ENCODE results near the gene PLCB1. TPM values are rescaled to one million over a fixed set of nuclear protein-coding genes. Genes with fewer than 3 reads are reported as not detected.
A peak's percentile ranks its signal among the peaks of the same experiment; 100 is the strongest.

PLCB1 gene
- total and polyA plus RNA-seq, 2 of the 4 experiments (the other 2 are of a cell fraction), result 5.6 to 16.1 TPM

DNA sequence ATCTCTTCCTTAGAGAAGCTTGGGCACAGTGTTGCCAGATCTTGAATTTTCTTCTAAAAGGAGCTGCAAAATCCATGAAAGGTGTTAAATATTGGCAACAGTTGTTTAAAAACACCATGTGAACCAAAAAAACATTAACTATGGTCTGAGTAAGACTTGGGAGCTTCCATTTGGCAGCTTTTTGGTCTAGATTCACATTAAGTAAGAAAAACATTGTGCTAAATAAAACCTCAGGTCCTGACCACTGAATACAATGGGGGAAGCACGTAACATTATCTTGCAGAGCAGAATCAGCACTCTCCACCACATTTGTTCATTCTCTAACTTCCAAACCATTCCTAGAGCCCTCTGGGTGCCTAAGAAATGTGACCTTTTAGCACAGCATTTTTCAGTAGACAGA is 499.2 kb downstream of the PLCB1 start:
- no TSS peak for BruUV-seq (replicated peaks)
- no peak overlapping the region for H2BK120ac ChIP-seq (ENCODE audit: low read depth, low read length)
- ChIA-PET POLR2A (ENCODE audit: unreplicated experiment) (no interaction called here), CTCF (no interaction called here)
- H2BK15ac ChIP-seq (ENCODE audit: low read depth, low read length), result no peak overlapping the region
- H2BK20ac ChIP-seq (ENCODE audit: low read depth, low read length), result no peak overlapping the region
- H3K27me3 ChIP-seq (ENCODE audit: control insufficient read depth, insufficient read depth, low read length), result no peaks in the 10 kb centered on the region
- H2AK5ac ChIP-seq (ENCODE audit: low read depth, low read length), result no peak overlapping the region
- H3K4me2 ChIP-seq (ENCODE audit: low read depth, low read length), result no peak overlapping the region
- no peaks in the 10 kb centered on the region for H3K36me3 ChIP-seq (ENCODE audit: control insufficient read depth, insufficient read depth, low read length)
- dilution Hi-C loops (cut with HindIII; ENCODE audit: low sequenced_read_pairs, unreplicated experiment), result no loop called here
- no peak overlapping the region for H3K4ac ChIP-seq (ENCODE audit: low read depth, low read length)
- H3K23ac ChIP-seq (ENCODE audit: low read depth, low read length), result no peak overlapping the region
- no peak for ATAC-seq (ENCODE audit: low read depth)
- no peak overlapping the region for H4K91ac ChIP-seq (ENCODE audit: insufficient read depth, low read depth, low read length)
- intact Hi-C loops (cut with micrococcal nuclease), result no loop called here
- H4K5ac ChIP-seq (ENCODE audit: low read depth, low read length), result no peak overlapping the region
- no peak overlapping the region for H3K27ac ChIP-seq (ENCODE audit: insufficient read depth, low read length)
- in situ Hi-C loops (cut with MboI; ENCODE audit: low sequenced_read_pairs), result no loop called here
- DNase-seq, result peak; percentile 8
- no peak overlapping the region for H2AFZ ChIP-seq (replicated peaks; ENCODE audit: low read length, poor library complexity)
- no peak overlapping the region for H3K18ac ChIP-seq (ENCODE audit: low read depth, low read length)
- H3K4me3 ChIP-seq (ENCODE audit: insufficient read depth, low read depth, low read length), result no peak overlapping the region
- H3K9me1 ChIP-seq (ENCODE audit: insufficient read depth, low read length), result peaks cover 3% of the 10 kb centered on the region; the same call in 1 of the 2 replicates
- no peak overlapping the region for H2AK9ac ChIP-seq (replicated peaks; ENCODE audit: low read depth, low read length, poor library complexity)
- no peak overlapping the region for H4K8ac ChIP-seq (ENCODE audit: low read depth in 2 of 2, low read length in 2 of 2)
- H3K14ac ChIP-seq (replicated peaks; ENCODE audit: low read depth, low read length), result no peak overlapping the region
- H3K9me3 ChIP-seq (ENCODE audit: control insufficient read depth, insufficient read depth, low read length), result no peaks in the 10 kb centered on the region
- H3K56ac ChIP-seq (ENCODE audit: extremely low read depth, insufficient read depth, low read length), result no peak overlapping the region
- no peaks in the 10 kb centered on the region for H4K20me1 ChIP-seq (ENCODE audit: insufficient read depth, low read length)
- TF ChIP-seq RCOR1 (IDR thresholded peaks at IDR 0.05; ENCODE audit: insufficient replicate concordance, low read length) (no peak), CHD1 (IDR thresholded peaks at IDR 0.05; ENCODE audit: low read depth, low read length) (no peak), RAD21 (IDR thresholded peaks at IDR 0.05; ENCODE audit: low read length) (no peak), FOS (IDR thresholded peaks at IDR 0.05; ENCODE audit: low read depth, low read length) (no peak), MXI1 (IDR thresholded peaks at IDR 0.05; ENCODE audit: borderline replicate concordance, low read depth, low read length) (no peak), CEBPB (IDR thresholded peaks at IDR 0.05; ENCODE audit: low read depth, low read length) (no peak), POLR2A (IDR thresholded peaks at IDR 0.05; ENCODE audit: low read depth, low read length) (no peak), RFX5 (IDR thresholded peaks at IDR 0.05; ENCODE audit: low read depth, low read length) (no peak), MAFK (IDR thresholded peaks at IDR 0.05; ENCODE audit: low read depth, low read length) (no peak), NFE2L2 (IDR thresholded peaks at IDR 0.05; ENCODE audit: low read depth, low read length) (no peak), BHLHE40 (IDR thresholded peaks at IDR 0.05; ENCODE audit: low read depth, low read length) (no peak), SMC3 (IDR thresholded peaks at IDR 0.05; ENCODE audit: low read depth, low read length) (no peak), MAZ (IDR thresholded peaks at IDR 0.05; ENCODE audit: borderline replicate concordance, low read depth, low read length) (no peak)
- TF ChIP-seq, protein P1, sequence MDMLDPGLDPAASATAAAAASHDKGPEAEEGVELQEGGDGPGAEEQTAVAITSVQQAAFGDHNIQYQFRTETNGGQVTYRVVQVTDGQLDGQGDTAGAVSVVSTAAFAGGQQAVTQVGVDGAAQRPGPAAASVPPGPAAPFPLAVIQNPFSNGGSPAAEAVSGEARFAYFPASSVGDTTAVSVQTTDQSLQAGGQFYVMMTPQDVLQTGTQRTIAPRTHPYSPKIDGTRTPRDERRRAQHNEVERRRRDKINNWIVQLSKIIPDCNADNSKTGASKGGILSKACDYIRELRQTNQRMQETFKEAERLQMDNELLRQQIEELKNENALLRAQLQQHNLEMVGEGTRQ (IDR thresholded peaks at IDR 0.05; ENCODE audit: low read depth, low read length), result no peak
- TF ChIP-seq, protein P2, sequence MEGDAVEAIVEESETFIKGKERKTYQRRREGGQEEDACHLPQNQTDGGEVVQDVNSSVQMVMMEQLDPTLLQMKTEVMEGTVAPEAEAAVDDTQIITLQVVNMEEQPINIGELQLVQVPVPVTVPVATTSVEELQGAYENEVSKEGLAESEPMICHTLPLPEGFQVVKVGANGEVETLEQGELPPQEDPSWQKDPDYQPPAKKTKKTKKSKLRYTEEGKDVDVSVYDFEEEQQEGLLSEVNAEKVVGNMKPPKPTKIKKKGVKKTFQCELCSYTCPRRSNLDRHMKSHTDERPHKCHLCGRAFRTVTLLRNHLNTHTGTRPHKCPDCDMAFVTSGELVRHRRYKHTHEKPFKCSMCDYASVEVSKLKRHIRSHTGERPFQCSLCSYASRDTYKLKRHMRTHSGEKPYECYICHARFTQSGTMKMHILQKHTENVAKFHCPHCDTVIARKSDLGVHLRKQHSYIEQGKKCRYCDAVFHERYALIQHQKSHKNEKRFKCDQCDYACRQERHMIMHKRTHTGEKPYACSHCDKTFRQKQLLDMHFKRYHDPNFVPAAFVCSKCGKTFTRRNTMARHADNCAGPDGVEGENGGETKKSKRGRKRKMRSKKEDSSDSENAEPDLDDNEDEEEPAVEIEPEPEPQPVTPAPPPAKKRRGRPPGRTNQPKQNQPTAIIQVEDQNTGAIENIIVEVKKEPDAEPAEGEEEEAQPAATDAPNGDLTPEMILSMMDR (conservative IDR thresholded peaks at IDR 0.05; ENCODE audit: low read depth, low read length), result no peak
- TF ChIP-seq, protein P3, sequence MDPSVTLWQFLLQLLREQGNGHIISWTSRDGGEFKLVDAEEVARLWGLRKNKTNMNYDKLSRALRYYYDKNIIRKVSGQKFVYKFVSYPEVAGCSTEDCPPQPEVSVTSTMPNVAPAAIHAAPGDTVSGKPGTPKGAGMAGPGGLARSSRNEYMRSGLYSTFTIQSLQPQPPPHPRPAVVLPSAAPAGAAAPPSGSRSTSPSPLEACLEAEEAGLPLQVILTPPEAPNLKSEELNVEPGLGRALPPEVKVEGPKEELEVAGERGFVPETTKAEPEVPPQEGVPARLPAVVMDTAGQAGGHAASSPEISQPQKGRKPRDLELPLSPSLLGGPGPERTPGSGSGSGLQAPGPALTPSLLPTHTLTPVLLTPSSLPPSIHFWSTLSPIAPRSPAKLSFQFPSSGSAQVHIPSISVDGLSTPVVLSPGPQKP (IDR thresholded peaks at IDR 0.05; ENCODE audit: borderline replicate concordance, low read depth, low read length), result no peak
- H2BK5ac ChIP-seq (ENCODE audit: low read depth, low read length, poor library complexity, severe bottlenecking), result no peak overlapping the region
- no CpG with 5 or more reads among the region's 1 CpG for WGBS, 2 experiments (ENCODE audit: extremely low coverage in 2 of 2, insufficient read length in 1 of 2)
- no peaks in the 10 kb centered on the region; a peak in 2 of 4 replicates for H3K79me1 ChIP-seq (ENCODE audit: low read depth in 1 of 2, low read length in 2 of 2)
- H3K4me1 ChIP-seq (ENCODE audit: control insufficient read depth, insufficient read depth, low read length), result peaks cover 2% of the 10 kb centered on the region
- no peak overlapping the region for H3K9ac ChIP-seq (ENCODE audit: low read depth, low read length)
